Epithelial cell of proximal tubule (primary cell): ENCODE measurements around the gene AHI1. TPM values are rescaled to one million over a fixed set of nuclear protein-coding genes. Genes with fewer than 3 reads are reported as not detected.

Experiments
- DNase-seq: peaks from one replicate; pipeline ENCODE4 v3.0.0-alpha.2; 2011; ENCODE audit warnings: low read depth
- H3K4me3 ChIP-seq: 2 replicates; pipeline ENCODE4 v1.5.1; 2011; ENCODE audit warnings: low read depth, mild to moderate bottlenecking, low read length
- CTCF ChIP-seq: conservative IDR thresholded peaks from 2 replicates; pipeline ENCODE4 v1.5.1; 2012; ENCODE audit warnings: low read depth, mild to moderate bottlenecking, low read length
- total RNA-seq: library from RNA; depleted of rRNA; stranded (reverse); fragments of >200 nt; gene quantifications from 2 replicates; pipeline ENCODE4 v1.2.3, GENCODE V29; 2015

Gene AHI1
- total RNA-seq, 1 donor from 2014 or later = 7.5 TPM

GRCh38 chr6:135295085-135295484 is 202.5 kb downstream of the AHI1 start:
- no peak for TF ChIP-seq CTCF
- H3K4me3 ChIP-seq = no peak overlapping the region
- no peak for DNase-seq

DNA sequence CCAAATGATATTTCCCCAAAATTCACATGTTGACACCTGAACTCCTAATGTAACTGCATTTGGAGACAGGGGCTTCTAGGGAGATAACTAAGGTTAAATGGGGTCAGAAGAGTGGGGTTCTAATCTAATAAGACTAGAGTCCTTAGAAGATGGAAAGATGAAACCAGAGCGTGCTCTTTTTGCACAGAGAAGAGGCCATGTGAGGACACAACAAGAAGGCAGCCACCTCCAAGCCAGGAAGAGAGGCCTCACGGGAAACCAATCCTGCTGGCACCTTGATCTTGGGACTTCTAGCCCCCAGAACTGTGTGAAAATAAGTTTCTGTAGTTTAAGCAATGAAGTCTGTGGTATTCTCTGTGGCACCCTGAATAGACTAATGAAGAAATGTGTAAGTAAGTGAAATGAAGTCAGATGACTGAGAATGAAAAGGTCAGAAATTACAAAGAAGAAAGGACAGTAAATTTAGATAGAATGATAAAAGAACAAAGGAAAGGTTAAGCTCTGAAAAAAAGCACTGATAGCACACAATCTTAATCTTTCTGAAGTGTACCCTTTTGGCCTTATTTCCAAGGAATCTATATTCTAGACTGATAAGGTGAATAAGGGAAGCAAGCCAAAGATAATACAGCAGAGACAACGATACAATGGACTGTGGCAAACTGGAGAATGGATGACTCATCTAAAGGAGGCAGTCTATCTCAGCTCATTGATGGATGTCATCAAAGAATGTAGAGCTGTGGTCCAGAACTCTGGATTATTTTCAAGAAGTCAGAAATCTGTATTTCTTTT is 206.1 kb downstream of the AHI1 start:
- no peak for TF ChIP-seq CTCF
- peak; percentile 10 for DNase-seq

DNA sequence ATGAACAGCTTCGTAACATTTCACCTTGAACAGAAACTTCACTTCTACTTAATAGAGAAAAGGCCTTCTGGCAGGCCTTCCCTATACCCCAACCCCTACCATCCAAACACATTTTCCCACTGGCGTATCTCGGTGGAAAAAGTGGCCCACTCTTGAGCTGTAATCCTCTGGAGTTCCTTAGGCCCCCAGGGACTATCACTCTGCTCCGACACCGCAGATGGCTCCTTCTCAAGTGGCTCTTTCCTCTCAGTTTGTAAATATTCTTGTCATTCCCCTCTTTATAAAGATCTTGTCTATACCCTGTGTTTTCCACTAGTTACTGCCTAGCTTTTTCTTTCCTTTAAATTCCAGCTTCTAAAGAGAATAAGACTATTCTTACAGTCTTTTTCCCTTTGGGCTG is 207.7 kb downstream of the AHI1 start:
- DNase-seq = no peak
- H3K4me3 ChIP-seq = no peak overlapping the region
- no peak for TF ChIP-seq CTCF

More for the DNA sequence above, 206.1 kb downstream of the AHI1 start:
- no peak overlapping the region for H3K4me3 ChIP-seq

DNA sequence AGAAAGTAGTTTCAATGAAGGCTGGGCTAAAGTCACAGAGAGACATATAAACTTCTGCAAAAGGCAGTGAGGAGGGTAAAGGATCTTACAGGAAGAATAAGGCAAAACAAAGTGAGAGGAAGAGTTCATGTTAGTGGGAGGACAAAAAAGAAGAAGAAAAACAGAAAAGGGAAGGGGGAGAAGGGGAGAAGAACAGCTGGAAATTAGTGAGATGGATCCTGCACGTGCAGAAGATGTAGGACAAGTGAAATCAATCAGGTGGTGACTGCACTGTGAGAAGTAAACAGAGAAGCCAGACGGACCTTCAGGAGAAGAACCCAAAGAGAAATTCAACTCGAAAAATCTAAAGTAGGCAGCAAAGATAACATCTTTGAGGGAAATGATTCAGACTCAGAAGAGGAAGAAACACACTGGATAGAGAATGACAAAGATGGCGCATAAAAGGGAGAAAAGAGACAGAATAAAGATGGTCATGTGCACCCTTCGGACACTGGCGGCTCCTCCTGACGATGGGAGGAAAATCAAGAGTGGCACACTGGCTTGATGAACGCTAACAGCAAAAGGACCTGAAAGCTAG is 210.5 kb downstream of the AHI1 start:
- TF ChIP-seq CTCF = no peak
- no peak overlapping the region for H3K4me3 ChIP-seq
- DNase-seq = no peak

DNA sequence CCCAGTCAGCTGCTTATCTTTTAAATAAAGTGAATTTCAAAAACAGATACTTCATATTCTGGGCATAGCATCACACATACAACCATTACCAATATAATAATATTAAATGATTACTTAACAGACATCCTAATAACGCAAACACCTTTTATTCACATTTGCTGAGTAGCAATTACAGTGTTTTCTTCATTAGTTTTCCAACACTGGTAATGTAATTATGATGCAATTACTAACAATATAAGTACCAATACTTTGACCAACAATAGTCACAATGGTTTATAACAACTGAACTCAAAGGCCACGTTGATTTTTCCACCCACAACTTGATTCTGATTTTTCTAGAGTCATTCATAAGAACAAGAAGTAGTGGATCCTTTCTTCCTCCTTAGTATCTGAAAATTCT is 212.4 kb downstream of the AHI1 start:
- no peak overlapping the region for H3K4me3 ChIP-seq
- TF ChIP-seq CTCF = no peak
- no peak for DNase-seq

- no peak for DNase-seq
- H3K4me3 ChIP-seq = no peak overlapping the region
- TF ChIP-seq CTCF = no peak
These were observed 213.6 kb downstream of the AHI1 start for GRCh38 chr6:135283926-135284325.

GRCh38 chr6:135282395-135282794 is 215.1 kb downstream of the AHI1 start:
- TF ChIP-seq CTCF = no peak
- no peak overlapping the region for H3K4me3 ChIP-seq

More at GRCh38 chr6:135282395-135282794, 215.1 kb downstream of the AHI1 start:
- no peak for DNase-seq
